ENCODE data around the gene SPTY2D1.
"Not testable (repeated sequence)": the region's sequence is repeated elsewhere in the genome, so short reads cannot be mapped to it uniquely, and the experiment has no call there.

SPTY2D1 gene, protein sequence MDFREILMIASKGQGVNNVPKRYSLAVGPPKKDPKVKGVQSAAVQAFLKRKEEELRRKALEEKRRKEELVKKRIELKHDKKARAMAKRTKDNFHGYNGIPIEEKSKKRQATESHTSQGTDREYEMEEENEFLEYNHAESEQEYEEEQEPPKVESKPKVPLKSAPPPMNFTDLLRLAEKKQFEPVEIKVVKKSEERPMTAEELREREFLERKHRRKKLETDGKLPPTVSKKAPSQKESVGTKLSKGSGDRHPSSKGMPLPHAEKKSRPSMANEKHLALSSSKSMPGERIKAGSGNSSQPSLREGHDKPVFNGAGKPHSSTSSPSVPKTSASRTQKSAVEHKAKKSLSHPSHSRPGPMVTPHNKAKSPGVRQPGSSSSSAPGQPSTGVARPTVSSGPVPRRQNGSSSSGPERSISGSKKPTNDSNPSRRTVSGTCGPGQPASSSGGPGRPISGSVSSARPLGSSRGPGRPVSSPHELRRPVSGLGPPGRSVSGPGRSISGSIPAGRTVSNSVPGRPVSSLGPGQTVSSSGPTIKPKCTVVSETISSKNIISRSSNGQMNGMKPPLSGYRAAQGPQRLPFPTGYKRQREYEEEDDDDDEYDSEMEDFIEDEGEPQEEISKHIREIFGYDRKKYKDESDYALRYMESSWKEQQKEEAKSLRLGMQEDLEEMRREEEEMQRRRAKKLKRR

DNA sequence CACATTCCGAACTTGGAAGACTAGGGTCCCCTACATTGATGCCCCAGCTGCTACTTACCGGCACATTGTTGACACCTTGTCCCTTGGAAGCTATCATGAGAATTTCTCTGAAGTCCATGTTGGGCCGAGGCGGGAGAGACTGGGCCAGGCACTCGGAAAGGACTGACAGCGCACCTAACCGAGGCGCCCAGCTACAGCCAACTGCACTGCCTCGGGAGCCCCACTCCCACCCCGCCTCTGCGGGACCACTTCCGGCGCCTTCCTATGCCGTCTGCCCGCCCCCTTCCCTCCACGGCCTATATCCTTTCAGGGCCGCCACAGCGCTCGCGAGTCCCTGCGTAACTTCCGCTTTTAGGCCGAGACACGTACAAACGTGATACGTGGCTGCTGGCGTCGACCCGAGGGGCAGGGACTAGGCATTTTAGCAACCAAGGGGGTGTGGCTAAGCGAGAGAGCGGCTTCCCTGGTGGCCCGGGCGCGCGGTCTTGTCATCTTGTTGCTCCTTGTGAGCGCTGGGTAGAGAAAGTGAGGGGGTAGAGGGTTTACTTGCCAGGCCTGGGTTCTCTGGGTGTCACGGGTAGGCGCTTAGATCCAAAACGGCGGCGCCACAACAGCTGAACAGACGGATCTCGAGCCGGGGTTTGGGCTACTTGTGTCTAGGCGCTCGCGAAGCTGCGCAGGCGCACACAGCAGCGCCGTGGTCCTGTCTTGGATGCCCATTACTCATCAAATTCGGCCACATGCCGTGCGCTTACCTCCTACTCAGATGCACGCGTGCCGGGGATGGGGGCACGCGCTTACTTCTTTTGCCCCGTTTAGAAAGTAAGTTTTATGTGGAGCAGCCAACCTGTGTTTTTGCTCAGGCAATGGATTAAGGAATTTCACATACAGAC is at the start of gene SPTY2D1:
TSS of gene SPTY2D1 (minus strand) at position 203 of the 893 bp plus-strand sequence. CDS start at position 118, 85 bp downstream.
- peak; percentile 94 for DNase-seq

DNA sequence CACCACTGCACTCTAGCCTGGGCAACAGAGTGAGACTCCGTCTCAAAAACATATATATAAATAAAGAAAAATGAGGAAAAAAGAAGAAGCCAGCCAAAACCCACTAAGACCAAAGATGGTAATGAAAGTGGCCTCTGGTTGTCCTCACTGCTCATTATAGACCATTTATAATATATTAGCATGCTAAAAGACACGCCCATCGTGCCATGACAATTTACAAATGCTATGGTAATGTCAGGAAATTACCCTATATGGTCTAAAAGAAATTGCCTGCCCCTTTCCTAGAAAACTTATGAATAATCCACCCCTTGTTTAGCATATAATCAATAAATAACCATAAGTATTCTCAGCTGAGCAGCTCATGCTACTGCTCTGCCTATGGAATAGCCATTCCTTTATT is 48.3 kb upstream of the SPTY2D1 start:
- no peak for DNase-seq

DNA sequence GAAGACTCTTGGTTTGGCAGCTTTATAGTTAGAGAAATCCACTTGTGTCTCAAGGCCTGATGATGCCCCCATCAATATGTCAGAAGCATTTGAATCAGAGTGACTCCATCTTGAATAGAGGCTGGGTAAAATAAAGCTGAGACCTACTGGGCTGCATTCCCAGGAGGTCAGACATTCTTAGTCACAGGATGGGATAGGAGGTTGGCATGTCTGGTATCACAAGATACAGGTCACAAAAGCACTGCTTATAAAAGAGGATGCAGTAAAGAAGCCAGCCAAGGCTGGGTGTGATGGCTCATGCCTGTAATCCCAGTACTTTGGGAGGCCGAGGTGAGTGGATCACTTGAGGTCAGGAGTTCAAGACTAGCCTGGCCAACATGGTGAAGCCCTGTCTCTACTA is 47.8 kb upstream of the SPTY2D1 start:
- not testable (repeated sequence) for DNase-seq

DNA sequence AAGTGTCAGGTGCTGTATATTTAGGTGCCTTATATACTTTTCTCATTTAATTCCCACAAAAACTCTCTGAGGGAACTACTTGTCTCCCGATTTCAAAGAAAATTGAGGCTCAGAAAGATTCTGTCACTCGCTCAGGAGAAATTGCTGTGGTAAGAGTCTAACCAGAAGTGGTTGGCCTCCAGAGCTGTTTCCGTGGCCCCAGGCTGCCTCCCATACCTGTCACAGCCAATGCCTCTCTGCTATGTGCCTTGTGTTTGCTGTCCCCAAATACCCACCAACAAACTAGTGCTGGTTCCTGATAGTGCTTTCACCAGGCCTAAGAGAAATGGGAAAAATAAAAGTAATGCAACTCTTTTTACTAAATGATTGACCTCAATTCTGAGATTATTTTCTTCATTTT is 43.4 kb upstream of the SPTY2D1 start:
- no peak for DNase-seq

DNA sequence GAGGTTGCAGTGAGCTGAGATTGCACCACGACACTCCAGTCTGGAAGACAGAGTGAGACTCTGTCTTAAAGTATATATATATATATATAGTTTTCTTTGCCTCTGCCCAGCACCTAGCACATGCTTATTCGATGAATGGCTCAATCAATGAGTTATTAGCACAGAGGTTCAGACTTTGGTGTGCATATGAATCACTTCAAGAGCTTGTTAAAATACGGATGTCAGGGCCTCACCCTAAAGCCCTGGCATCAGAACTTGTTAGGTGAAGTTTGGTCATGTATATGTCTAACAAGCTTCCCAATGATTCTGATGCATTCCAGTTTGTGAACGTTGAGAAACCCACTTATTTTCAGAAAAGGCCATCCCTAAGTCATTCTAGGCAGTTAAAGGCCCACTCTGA is 42.7 kb upstream of the SPTY2D1 start:
- no peak for DNase-seq

DNA sequence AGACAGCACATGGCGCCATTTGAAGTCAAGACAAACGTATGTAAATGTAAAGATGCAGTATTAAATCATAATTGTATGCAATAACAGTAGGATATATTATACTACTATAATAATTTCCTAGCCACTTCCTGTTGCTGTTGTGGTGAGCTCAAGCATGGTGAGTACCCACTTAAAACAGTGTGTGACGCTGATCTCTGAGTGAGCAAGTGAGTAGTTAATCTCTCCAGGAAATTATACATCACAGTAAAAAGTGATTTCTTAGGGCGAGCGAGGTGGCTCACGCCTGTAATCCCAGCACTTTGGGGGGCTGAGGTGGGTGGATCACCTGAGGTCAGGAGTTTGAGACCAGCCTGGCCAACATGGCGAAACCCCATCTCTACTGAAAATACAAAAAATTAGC is 38.1 kb upstream of the SPTY2D1 start:
- DNase-seq: not testable (repeated sequence)

DNA sequence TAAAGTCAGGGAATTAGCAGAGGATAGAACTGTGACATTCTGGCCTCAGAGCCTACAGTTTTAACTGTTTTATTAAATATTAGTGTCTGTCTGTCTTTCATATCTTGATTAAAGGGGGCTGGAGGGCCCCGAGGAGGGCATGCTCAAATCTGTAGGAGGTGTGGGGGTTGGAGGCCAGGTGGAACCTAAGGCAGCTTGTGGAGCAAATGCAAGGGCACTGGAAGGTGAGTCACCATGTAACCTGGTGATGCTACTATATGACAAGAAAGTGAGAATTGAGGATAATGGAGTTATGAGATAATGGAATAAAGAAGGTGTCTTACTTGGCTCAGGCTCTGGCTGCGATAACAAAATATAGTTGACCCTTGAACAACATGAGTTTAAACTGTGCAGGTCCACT is 37.1 kb upstream of the SPTY2D1 start:
- no peak for DNase-seq

DNA sequence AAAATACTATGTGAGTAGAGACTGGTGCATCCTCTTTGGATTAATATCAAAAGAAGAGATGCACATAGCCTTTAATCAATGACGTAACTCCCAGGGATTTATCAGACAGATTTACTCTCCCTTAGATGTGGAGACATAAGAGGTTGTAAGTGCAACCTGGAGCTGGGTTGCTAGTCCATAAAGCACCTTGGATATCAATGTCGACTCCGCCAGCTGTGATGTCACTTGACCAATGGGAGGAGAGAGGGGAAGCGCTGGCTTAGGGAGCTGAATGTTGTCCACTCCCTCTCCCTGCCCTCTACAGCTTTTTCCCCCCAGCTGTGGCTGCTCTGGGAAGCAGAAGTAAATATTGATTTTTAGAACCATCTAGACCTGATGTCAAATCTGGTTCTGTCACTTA is 35.6 kb upstream of the SPTY2D1 start:
- DNase-seq: no peak

DNA sequence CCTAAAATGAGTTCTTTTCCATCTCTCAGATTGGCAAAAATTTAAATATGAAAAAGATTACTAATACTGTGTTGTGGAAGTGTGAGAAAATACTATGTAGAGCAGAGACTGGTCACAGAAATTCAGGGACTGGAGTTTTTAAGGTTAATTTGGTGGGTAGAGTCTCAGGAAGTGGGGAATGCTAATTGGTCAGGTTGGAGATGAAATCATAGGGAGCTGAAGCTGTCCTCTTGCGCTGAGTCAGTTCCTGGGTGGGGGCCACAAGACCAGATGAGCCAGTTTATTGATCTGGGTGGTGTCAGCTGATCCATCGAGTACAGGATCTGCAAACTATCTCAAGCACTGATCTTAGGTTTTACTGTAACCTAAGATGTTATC is 35.1 kb upstream of the SPTY2D1 start:
- no peak for DNase-seq

DNA sequence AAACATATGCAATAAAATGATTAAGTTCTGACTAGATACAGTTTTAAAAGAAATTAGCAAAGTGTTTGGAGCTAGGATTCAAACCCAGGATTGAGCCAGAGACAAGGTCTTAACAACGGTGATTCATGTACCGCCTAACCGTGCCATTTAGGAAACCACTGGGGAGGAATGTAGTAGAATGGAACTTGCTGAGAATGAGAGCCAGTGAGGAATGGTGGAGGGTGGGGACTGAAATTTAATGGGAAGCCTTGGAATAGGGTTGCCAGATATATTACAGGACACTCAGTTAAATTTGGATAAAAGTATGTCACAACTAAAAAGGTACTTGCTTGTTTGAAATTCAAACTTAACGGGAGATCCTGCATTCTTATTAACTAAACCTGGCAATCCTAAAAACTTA is 34.0 kb upstream of the SPTY2D1 start:
- no peak for DNase-seq

DNA sequence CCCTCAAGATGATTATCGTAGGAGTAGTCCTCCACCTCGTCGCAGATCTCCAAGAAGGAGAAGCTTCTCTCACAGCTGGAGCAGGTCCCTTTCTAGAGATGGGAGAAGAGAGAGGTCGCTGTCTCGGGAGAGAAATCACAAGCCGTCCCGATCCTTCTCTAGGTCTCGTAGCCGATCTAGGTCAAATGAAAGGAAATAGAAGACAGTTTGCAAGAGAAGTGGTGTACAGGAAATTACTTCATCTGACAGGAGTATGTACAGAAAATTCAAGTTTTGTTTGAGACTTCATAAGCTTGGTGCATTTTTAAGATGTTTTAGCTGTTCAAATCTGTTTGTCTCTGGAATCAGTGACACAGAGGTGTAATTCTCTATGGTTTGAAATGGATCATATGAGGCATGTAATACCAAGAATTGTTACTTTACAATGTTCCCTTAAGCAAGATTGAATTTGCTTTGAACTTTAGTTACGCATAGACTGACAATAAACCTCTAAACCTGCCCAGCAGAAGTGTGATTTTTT is 31.3 kb upstream of the SPTY2D1 start:
- not testable (repeated sequence) for DNase-seq

DNA sequence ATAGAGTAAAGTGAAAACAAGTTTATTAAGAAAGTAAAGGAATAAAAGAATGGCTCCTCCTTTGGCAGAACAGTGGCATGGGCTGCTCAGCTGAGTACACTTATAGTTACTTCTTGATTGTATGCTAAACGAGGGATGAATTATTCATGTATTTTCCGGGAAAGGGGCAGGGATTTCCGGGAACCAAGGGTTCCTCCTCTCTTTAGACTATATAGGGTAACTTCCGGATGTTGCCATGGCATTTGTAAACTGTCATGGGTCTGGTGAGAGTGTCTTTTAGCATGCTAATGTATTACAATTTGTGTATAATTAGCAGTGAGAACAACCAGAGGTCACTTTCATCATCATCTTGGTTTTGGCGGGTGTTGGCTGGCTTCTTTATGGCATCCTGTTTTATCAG is 23.5 kb upstream of the SPTY2D1 start:
- DNase-seq: no peak

DNA sequence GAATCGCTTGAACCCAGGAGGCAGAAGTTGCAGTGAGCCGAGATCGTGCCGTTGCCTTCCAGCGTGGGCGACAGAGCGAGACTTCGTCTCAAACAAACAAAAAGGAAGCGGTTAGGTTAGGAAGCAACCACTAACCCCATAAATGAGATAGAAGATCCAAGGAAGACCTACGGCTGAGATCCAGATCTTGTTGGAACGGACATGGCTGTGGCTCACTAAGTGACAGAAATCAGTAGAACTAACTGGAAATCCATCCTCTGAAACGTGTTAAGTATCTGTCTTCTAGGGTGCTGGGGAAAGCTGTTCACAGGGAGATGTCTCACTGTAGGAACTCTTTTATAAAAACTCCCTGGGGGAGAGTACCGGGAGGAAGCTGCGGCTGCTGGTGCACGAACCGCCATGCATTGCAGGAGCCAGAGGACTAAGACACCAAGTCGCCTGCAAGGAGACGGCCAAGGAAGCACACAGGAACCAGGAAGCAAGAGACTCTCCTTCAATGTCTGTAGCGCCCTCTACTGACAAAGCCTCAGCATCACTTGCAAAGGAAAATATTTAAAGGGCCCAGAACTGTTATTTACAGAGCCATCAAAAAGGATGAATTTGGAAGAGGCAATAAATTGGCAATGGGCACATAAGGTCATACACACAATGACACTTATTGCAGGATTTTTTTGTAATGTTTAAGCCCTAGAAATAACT is 16.9 kb upstream of the SPTY2D1 start:
- DNase-seq: no peak

DNA sequence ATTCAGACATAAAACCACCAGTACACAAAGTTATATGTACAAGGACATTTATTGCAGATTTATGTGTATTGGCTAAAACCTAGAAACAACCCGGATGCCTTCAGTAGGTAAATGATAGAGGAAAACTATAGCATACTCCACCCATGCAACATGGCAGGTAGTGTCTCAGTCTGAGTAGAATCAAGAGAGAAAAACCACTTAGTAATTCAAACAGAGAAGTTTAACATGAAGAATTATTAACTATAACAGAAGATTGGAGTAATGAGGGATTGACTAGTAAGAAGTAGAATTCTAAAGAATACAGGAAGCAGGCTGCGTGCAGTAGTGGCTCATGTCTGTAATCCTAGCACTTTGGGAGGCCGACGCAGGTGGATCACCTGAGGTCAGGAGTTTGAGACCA is 16.2 kb upstream of the SPTY2D1 start:
- DNase-seq: no peak

DNA sequence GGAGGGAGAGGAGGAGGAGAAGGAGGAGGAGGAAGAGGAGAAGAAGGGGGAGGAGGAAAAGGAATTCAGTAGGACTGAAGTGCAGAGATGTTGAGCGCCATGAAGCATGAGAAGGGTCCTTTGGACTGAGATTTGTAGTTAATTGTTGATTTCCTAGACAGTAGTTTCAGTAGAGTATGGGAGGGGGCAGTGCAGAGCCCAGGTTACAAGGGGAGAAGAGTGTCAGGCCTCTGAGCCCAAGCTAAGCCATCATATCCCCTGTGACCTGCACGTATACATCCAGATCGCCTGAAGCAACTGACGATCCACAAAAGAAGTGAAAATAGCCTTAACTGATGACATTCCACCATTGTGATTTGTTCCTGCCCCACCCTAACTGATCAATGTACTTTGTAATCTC is 8.9 kb upstream of the SPTY2D1 start:
- DNase-seq: not testable (repeated sequence)

DNA sequence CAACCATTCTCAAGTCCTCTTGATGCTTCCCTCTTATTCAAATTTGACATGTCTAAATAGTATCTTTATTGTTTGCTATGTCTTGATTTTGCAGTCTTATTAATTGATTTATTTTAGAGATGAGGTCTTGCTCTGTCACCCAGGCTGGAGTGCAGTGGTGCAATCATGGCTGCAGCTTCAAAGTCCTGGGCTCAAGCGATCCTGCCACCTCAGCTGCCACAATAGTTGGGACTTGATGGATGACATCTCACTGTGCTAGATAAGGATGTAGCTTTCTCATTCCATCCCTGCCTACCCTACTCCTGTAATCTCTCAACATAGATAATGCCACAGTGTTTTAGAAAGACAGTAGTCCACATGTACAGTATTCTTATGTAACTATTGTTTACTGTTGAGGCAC is 7.5 kb upstream of the SPTY2D1 start:
- DNase-seq: no peak

DNA sequence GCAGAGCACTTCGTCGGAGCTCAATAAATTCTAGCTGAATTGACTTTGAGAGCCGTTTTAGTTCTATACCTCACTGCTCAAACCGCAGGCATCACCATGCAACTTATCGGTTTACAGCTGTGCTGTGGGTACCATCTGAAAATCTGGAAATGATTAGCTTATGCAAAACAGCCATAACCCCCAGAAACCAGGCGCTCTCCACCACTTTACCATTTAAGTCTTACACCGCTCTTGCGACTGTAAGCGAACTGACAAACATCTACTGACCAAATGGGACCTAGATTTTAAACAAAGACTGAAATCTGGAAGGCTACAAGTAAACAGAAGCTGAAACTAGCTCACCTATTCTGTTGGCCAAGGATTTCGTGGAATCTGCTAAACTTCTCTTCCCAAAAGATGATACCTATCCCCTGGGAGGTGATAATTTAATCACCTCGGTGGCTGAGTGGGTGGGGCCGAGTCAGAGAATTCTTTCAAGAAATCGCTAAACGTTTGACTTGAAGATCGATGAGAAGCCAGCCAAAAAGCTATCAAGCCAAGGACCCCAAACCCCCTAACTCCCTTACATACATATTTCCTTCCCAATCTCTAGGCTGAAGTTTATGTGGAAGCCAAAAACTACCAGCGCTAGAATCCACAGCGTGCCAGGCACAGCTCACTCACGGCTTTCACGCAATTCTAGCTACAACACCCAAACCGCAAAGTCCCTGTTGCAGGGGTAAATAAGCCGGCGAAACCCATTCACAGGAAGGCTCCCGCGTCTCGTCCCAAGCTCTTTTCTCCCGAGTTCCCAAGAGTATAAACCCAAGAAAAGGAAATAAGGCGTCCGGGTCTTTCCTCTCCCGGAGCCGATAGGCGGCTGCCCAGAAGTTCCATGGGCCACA is 644 bp downstream of the SPTY2D1 start:
- DNase-seq: no peak

DNA sequence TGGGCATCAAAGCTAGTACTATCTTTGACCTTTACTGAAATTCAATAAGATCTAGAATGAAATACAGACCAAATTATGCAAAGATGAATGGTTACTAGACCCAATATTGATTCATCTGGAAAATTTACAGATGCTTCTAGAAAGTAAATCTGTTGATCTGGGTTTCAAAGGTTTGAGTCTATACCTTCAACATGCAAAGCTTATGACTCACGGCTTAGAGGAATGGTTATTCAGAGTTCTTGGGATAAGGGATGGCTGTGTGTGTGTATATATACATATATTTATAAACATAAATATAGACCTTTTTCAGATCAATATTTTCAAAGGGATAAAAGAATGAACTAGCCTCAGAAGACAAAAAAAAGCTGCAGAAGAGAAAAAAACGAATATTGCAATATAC is 1.3 kb downstream of the SPTY2D1 start:
- no peak for DNase-seq

DNA sequence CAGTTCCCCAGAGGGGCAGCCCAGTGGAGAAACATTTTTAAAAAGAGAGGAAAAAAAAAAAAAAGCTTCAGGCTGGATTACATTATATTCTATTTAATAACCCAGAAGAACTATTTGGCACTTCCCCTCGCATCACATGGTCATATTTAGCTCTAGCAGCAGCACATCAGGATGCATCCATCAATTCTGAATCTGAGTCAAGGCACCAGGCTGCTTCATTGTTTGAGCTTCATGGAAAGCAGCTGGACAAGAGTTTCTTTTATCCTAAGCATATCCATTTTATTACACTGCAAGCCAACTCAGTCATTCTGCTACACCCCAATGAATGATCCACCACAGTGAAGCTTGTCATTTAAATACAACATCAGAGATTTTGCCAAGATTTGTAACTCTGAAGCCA is 10.0 kb downstream of the SPTY2D1 start:
- DNase-seq: no peak

DNA sequence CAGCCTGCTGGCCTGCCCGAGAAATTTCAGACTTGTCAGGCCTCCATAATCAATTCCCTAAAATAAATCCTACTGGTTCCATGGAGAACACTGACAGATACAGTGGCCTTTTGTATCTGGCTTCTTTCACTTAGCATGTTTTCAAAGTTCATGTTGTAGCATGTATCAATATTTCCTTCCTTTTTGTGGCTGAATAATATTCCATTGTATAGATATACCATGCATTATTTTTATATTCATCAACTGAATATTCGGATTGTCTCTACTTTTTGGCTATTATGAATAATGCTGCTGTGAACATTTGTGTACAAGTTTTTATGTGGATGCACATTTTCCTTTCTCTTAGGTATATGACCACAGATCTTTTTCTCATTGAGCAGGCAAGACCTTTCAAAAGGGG is 10.4 kb downstream of the SPTY2D1 start:
- no peak for DNase-seq

DNA sequence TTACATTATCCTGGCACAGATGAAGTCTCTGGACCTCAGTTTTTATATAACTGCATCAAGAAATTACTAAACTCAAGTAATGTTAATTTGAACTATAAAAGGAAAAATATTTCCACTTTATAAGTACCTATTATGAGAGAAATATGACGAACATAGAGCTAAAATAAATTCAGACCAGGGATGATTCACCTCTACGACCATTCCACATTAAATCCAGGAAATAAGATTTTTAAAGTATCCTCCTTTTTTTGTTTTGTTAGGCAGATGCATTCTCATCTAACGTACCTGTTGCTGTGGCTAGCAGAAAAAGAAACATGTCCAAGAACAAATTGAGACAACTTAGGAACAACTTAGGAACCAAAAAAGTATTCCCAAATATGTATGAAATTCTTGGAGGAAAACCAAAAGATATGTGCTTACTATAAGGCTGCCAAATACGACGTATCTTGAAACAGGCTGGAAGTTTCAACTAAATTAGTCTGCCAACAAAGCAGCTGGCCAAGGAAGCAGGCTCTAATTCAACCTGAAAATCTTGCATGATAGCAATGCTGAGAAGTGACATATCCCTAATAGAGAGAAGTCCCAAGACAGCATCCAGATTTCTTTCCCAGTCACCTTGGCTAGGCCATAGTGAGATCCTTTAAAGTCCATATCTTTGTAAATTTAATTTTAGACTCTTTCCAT is 15.7 kb downstream of the SPTY2D1 start:
- DNase-seq: no peak

All from NCI-H2107 (cell line).